Smooth muscle cell (in vitro differentiated cells): ENCODE measurements around the gene CHERP. TPM values are rescaled to one million over a fixed set of nuclear protein-coding genes. Genes with fewer than 3 reads are reported as not detected.

ENCODE experiments used
- DNase-seq: peaks from one replicate; lab custom pipeline; 2025; ENCODE audit not compliant: unreplicated experiment; lab: John Stamatoyannopoulos, UW
- H2AFZ ChIP-seq: fragments of 200-600 bp; sonication (generic); 2 replicates; pipeline ENCODE4 v1.6.0; 2016; ENCODE audit warnings: antibody characterized with exemption, low read depth, mild to moderate bottlenecking
- H3F3A ChIP-seq: fragments of 200-600 bp; sonication (generic); 2 replicates; pipeline ENCODE4 v1.6.0; 2017; ENCODE audit warnings: antibody characterized with exemption, low read depth
- H3K27ac ChIP-seq: fragments of 200-600 bp; sonication (generic); 2 replicates; pipeline ENCODE4 v1.5.1; 2016; ENCODE audit warnings: low read depth, mild to moderate bottlenecking
- H3K27me3 ChIP-seq: fragments of 200-600 bp; sonication (generic); 2 replicates; pipeline ENCODE4 v1.6.1; 2016; ENCODE audit warnings: low read depth, mild to moderate bottlenecking
- H3K36me3 ChIP-seq: fragments of 200-600 bp; sonication (generic); 2 replicates; pipeline ENCODE4 v1.5.1; 2016; ENCODE audit warnings: low read depth
- H3K4me1 ChIP-seq: fragments of 200-600 bp; sonication (generic); 2 replicates; pipeline ENCODE4 v1.5.1; 2016; ENCODE audit warnings: low read depth
- H3K4me2 ChIP-seq: fragments of 200-600 bp; sonication (generic); 2 replicates; pipeline ENCODE4 v1.6.0; 2016; ENCODE audit warnings: mild to moderate bottlenecking
- H3K4me3 ChIP-seq: fragments of 200-600 bp; sonication (generic); 2 replicates; pipeline ENCODE4 v1.5.1; 2016; ENCODE audit warnings: mild to moderate bottlenecking
- H3K79me2 ChIP-seq: fragments of 200-600 bp; sonication (generic); 2 replicates; pipeline ENCODE4 v1.6.0; 2016; ENCODE audit warnings: low read depth, mild to moderate bottlenecking
- H3K9ac ChIP-seq: fragments of 200-600 bp; sonication (generic); 2 replicates; pipeline ENCODE4 v1.6.0; 2016; ENCODE audit warnings: low read depth
- H3K9me3 ChIP-seq: fragments of 200-600 bp; sonication (generic); replicated peaks from 2 replicates; pipeline ENCODE4 v1.5.1; 2016; ENCODE audit warnings: low read depth
- H4K20me1 ChIP-seq: fragments of 200-600 bp; sonication (generic); 2 replicates; pipeline ENCODE4 v1.6.0; 2016; ENCODE audit warnings: low read depth
- WGBS: methylation state at CpG from one replicate; pipeline ENCODE4 v1.1.7; 2016; ENCODE audit warnings: low lambda C conversion rate; 5-methylcytosine and 5-hydroxymethylcytosine counted together
- polyA plus RNA-seq: library from polyadenylated mRNA; unstranded; fragments of >200 nt; fragmentation: Nextera tagmentation; extraction: Ambion mirVana; gene quantifications from 2 replicates; pipeline ENCODE4 v1.2.1, GENCODE V29; 2016
- total RNA-seq: library from RNA; depleted of rRNA; stranded (reverse); fragments of >200 nt; gene quantifications from 2 replicates; pipeline ENCODE4 v1.2.3, GENCODE V29; 2014
- TF ChIP-seq, protein P1 (sequence below): fragments of 200-600 bp; sonication (generic); IDR thresholded peaks from 2 replicates; pipeline ENCODE4 v1.5.1; 2017; ENCODE audit warnings: borderline replicate concordance, mild to moderate bottlenecking, antibody characterized with exemption; ENCODE audit not compliant: insufficient read depth, poor library complexity, severe bottlenecking

The CHERP gene
- total and polyA plus RNA-seq, 2 experiments from 2014 or later, result 9.5 to 29.2 TPM

GRCh38 chr19:16581145-16581970, 39.1 kb upstream of the CHERP start:
- WGBS, result 86% methylated on average over 12 of the region's 12 CpGs
- no peak overlapping the region for H3K4me2 ChIP-seq

DNA sequence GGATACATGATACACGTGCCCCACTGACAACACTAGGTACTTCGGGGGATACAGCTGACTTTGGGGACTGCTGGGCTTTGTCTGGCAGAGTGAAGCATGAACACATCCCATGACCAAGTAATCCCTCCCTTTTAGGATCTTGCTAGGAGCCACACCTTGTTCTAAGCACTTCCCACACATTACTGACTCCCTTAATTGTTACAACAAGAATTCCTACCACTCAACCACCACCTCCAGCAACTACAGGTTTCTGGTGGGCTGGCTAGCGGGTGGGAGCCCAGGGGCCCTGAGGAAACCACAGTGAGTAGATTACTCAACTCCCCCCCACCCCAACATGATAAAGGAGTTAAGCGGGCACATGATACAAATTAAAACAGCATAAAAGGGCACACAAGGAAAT, 37.1 kb upstream of the CHERP start:
- TF ChIP-seq, protein P1, sequence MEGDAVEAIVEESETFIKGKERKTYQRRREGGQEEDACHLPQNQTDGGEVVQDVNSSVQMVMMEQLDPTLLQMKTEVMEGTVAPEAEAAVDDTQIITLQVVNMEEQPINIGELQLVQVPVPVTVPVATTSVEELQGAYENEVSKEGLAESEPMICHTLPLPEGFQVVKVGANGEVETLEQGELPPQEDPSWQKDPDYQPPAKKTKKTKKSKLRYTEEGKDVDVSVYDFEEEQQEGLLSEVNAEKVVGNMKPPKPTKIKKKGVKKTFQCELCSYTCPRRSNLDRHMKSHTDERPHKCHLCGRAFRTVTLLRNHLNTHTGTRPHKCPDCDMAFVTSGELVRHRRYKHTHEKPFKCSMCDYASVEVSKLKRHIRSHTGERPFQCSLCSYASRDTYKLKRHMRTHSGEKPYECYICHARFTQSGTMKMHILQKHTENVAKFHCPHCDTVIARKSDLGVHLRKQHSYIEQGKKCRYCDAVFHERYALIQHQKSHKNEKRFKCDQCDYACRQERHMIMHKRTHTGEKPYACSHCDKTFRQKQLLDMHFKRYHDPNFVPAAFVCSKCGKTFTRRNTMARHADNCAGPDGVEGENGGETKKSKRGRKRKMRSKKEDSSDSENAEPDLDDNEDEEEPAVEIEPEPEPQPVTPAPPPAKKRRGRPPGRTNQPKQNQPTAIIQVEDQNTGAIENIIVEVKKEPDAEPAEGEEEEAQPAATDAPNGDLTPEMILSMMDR, result no peak
- H3K9me3 ChIP-seq, result no peaks in the 10 kb centered on the region
- H3K4me1 ChIP-seq, result peaks cover 9% of the 10 kb centered on the region
- H3K27ac ChIP-seq, result no peak overlapping the region
- H3K79me2 ChIP-seq, result peaks cover 94% of the 10 kb centered on the region
- H3F3A ChIP-seq, result peaks cover 4% of the 10 kb centered on the region
- no peak overlapping the region for H3K9ac ChIP-seq
- no peaks in the 10 kb centered on the region for H3K36me3 ChIP-seq
- no peak overlapping the region for H3K4me2 ChIP-seq
- H3K4me3 ChIP-seq, result no peak overlapping the region
- peaks cover 100% of the 10 kb centered on the region for H4K20me1 ChIP-seq
- WGBS, result 93% methylated on average over 4 of the region's 4 CpGs
- DNase-seq, result no peak
- H2AFZ ChIP-seq, result no peak overlapping the region
- no peaks in the 10 kb centered on the region for H3K27me3 ChIP-seq

More at GRCh38 chr19:16581145-16581970, 39.1 kb upstream of the CHERP start:
- peaks cover 7% of the 10 kb centered on the region for H3F3A ChIP-seq
- H3K9me3 ChIP-seq, result no peaks in the 10 kb centered on the region
- H3K9ac ChIP-seq, result no peak overlapping the region
- no peak for DNase-seq
- H3K36me3 ChIP-seq, result no peaks in the 10 kb centered on the region
- no peak overlapping the region for H3K4me3 ChIP-seq
- peaks cover 100% of the 10 kb centered on the region for H4K20me1 ChIP-seq
- peak overlapping the region; percentile 40 for H3K27ac ChIP-seq
- TF ChIP-seq, protein P1, result no peak
- no peaks in the 10 kb centered on the region for H3K27me3 ChIP-seq
- H2AFZ ChIP-seq, result no peak overlapping the region
- H3K79me2 ChIP-seq, result peaks cover 94% of the 10 kb centered on the region
- H3K4me1 ChIP-seq, result peaks cover 18% of the 10 kb centered on the region

DNA sequence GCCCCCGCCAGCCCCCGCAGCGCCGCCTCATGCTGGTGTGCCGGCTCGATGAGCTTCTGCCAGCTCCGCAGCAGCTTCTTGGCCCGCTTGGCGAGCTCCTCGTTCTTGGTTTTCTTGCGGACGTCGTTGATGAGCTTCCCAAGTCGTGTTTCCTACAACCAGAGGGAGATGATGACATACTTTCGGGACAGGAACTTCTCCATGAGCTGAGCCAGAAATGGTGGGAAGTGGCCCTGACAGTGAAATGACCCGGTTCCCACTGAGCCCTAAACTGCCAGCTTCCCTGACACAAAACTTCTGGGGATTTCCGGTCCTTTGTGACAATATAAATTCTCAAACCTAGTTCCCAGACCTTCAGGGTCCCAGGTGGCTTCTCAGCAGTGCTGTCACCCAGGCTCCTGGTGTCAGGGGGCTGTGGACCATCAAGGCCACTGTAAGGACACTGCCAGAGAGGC, 35.3 kb upstream of the CHERP start:
- Histone ChIP-seq H3K36me3 (no peaks in the 10 kb centered on the region), H3K9me3 (no peaks in the 10 kb centered on the region), H3K4me3 (no peak overlapping the region), H3F3A (peaks cover 3% of the 10 kb centered on the region), H3K4me1 (peaks cover 8% of the 10 kb centered on the region), H4K20me1 (peaks cover 93% of the 10 kb centered on the region), H2AFZ (no peak overlapping the region), H3K4me2 (no peak overlapping the region), H3K79me2 (peaks cover 95% of the 10 kb centered on the region), H3K27me3 (no peaks in the 10 kb centered on the region), H3K27ac (no peak overlapping the region), H3K9ac (no peak overlapping the region)
- DNase-seq, result no peak
- TF ChIP-seq, protein P1, result no peak
- 98% methylated on average over 17 of the region's 17 CpGs for WGBS
